HL-60 (cell line): ENCODE data around the gene SLC25A53.

Source experiments
- CTCF ChIP-seq: IDR thresholded peaks from one replicate; pipeline ENCODE4 v1.5.1; 2011; ENCODE audit warnings: low read length, control low read depth, inconsistent platforms; ENCODE audit not compliant: insufficient read depth
- POLR2AphosphoS5 ChIP-seq: IDR thresholded peaks from 2 replicates; pipeline ENCODE4 v1.6.1; 2012; ENCODE audit warnings: low read depth

GRCh38 chrX:104104676-104105075 lies 52.1 kb downstream of the SLC25A53 start:
- TF ChIP-seq CTCF (no peak), POLR2AphosphoS5 (no peak)
